ENCODE measurements around the gene GRIN2C. TPM values are rescaled to one million over a fixed set of nuclear protein-coding genes. Genes with fewer than 3 reads are reported as not detected.

Gene GRIN2C
- total and polyA plus RNA-seq, 2 donors (not counting 1 experiment from before 2014, with no cell fraction given) = 0.01 to 0.50 TPM

DNA sequence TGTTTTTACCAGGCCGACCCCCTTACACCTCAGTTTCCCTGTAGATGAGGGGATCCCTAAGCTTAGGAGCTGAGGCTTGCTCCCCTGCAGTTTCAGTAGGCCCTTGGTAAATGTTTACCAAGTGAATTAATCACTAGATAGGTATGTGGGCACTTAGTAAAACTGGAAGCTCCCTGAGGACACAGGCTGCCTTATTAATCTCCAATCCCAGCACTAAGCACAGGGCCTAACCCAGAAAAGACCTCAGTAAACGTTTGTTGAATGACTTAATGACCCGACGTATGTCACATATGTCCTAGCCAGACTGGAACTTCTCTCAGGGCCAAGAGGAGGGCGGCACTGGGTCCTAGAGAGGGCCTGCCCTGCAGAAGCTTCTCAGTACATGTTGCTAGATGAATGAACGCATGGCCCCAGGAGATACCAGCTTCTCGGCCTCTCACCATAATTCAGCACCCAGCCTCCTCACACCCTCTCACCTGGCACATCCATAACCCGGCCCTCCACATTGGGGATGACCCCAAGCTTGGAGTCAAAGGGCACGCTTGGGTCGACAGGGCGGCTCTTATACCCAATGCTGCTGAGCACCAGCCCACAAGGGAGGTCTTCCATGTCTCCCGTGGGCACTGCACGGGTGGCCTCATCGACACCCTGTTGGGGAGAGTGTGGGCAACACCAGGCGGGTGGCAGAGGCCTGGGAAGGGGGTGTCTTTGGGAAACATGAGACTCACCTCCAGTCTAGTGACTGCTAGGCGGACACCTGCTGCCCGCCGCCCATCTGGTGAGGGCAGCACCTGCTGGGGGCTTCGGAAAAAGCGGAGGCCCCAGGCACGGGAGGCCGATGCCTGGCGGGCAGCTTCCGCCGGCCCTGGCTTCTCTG is 4.0 kb upstream of the GRIN2C start:
- Histone ChIP-seq H3K4me3 (replicated peaks in 1 of 4; ENCODE audit: control extremely low read depth in 1 of 4, insufficient read depth in 1 of 4, low read depth in 3 of 4, low read length in 4 of 4) (no peak overlapping the region), H3K27ac (ENCODE audit: insufficient read depth, low read length) (no peak overlapping the region), H4K20me1 (ENCODE audit: control insufficient read depth, extremely low read depth, insufficient read depth, low read length) (no peaks in the 10 kb centered on the region), H3K4me2 (ENCODE audit: extremely low read depth, insufficient read depth, low read length) (no peak overlapping the region), H3K79me2 (ENCODE audit: control insufficient read depth, insufficient read depth, low read length) (no peaks in the 10 kb centered on the region), H3K27me3 (ENCODE audit: control insufficient read depth, insufficient read depth, low read length) (peaks cover 31% of the 10 kb centered on the region), H3K9ac (ENCODE audit: insufficient read depth, low read length) (no peak overlapping the region), H3K36me3 (ENCODE audit: control insufficient read depth, insufficient read depth, low read length) (peaks cover 2% of the 10 kb centered on the region), H3K9me3 (ENCODE audit: control insufficient read depth, insufficient read depth, low read depth, low read length) (no peaks in the 10 kb centered on the region), H2AFZ (ENCODE audit: low read length) (no peak overlapping the region), H3K4me1 (ENCODE audit: control insufficient read depth, extremely low read depth, insufficient read depth, low read length) (no peaks in the 10 kb centered on the region)
- no peak for TF ChIP-seq EZH2 (IDR thresholded peaks at IDR 0.05; ENCODE audit: low read length, missing control alignments)
- TF ChIP-seq, protein P1, sequence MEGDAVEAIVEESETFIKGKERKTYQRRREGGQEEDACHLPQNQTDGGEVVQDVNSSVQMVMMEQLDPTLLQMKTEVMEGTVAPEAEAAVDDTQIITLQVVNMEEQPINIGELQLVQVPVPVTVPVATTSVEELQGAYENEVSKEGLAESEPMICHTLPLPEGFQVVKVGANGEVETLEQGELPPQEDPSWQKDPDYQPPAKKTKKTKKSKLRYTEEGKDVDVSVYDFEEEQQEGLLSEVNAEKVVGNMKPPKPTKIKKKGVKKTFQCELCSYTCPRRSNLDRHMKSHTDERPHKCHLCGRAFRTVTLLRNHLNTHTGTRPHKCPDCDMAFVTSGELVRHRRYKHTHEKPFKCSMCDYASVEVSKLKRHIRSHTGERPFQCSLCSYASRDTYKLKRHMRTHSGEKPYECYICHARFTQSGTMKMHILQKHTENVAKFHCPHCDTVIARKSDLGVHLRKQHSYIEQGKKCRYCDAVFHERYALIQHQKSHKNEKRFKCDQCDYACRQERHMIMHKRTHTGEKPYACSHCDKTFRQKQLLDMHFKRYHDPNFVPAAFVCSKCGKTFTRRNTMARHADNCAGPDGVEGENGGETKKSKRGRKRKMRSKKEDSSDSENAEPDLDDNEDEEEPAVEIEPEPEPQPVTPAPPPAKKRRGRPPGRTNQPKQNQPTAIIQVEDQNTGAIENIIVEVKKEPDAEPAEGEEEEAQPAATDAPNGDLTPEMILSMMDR (conservative IDR thresholded peaks at IDR 0.05 in 1 of 2, IDR thresholded peaks at IDR 0.05 in 1 of 2; ENCODE audit: low read depth in 1 of 2, low read length in 2 of 2) = no peak
- no peak for DNase-seq (ENCODE audit: low read depth in 2 of 2)

GRCh38 chr17:74862919-74863318 is 3.2 kb upstream of the GRIN2C start:
- TF ChIP-seq, protein P1 (conservative IDR thresholded peaks at IDR 0.05 in 1 of 2, IDR thresholded peaks at IDR 0.05 in 1 of 2; ENCODE audit: low read depth in 1 of 2, low read length in 2 of 2) = no peak
- TF ChIP-seq EZH2 (IDR thresholded peaks at IDR 0.05; ENCODE audit: low read length, missing control alignments) = no peak
- no peak overlapping the region for H2AFZ ChIP-seq (ENCODE audit: low read length)
- H3K36me3 ChIP-seq (ENCODE audit: control insufficient read depth, insufficient read depth, low read length) = peaks cover 2% of the 10 kb centered on the region
- no peak for DNase-seq (ENCODE audit: low read depth in 2 of 2)
- peaks cover 34% of the 10 kb centered on the region for H3K27me3 ChIP-seq (ENCODE audit: control insufficient read depth, insufficient read depth, low read length)
- no peak overlapping the region for H3K27ac ChIP-seq (ENCODE audit: insufficient read depth, low read length)
- H3K4me1 ChIP-seq (ENCODE audit: control insufficient read depth, extremely low read depth, insufficient read depth, low read length) = no peaks in the 10 kb centered on the region
- no peaks in the 10 kb centered on the region for H3K9me3 ChIP-seq (ENCODE audit: control insufficient read depth, insufficient read depth, low read depth, low read length)
- no peak overlapping the region for H3K9ac ChIP-seq (ENCODE audit: insufficient read depth, low read length)
- no peak overlapping the region for H3K4me2 ChIP-seq (ENCODE audit: extremely low read depth, insufficient read depth, low read length)
- H3K4me3 ChIP-seq (replicated peaks in 1 of 4; ENCODE audit: control extremely low read depth in 1 of 4, insufficient read depth in 1 of 4, low read depth in 3 of 4, low read length in 4 of 4) = no peak overlapping the region
- H3K79me2 ChIP-seq (ENCODE audit: control insufficient read depth, insufficient read depth, low read length) = no peaks in the 10 kb centered on the region
- no peaks in the 10 kb centered on the region for H4K20me1 ChIP-seq (ENCODE audit: control insufficient read depth, extremely low read depth, insufficient read depth, low read length)

DNA sequence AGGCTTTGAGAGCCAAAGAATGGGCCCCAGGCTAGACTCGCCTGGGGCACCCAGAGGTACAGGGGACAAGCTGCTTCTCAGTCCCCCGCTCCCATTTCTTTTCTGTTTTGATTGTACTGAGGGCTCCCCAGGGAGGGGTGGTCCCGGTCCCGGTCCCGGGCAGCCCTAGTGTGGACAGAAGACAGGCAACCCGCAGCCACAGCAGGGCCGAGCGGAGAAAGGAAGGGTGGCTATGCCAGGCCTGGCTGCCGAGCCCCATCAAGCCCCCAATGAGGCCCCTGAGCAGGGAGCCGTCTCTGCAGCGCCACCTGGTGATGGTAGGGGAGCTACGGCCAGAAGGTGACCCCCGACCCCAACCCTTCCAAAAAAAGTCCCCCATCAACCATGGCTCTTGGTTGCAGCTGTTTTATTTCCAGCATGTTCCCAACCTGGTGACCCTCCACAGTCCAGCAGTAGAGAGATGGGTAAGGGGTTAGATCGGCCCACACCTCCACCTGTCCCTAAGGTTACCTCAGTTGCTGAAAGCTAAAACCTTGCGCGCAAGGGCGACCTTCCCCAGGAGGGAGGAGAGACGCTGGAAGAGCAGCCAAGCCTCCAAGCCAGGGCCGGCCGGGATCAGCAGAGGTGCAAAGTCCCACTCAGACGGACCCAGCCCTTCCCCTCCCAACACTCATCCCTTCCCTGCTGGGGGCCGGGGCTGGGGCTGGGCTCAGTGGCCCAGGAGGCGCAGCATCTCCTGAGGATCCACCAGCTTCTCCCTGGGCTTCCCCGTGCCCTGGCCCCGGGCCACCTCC is 2.6 kb upstream of the GRIN2C start:
- Histone ChIP-seq H3K9me3 (ENCODE audit: control insufficient read depth, insufficient read depth, low read depth, low read length) (no peaks in the 10 kb centered on the region), H4K20me1 (ENCODE audit: control insufficient read depth, extremely low read depth, insufficient read depth, low read length) (no peaks in the 10 kb centered on the region), H3K79me2 (ENCODE audit: control insufficient read depth, insufficient read depth, low read length) (no peaks in the 10 kb centered on the region), H3K4me3 (replicated peaks in 1 of 4; ENCODE audit: control extremely low read depth in 1 of 4, insufficient read depth in 1 of 4, low read depth in 3 of 4, low read length in 4 of 4) (no peak overlapping the region), H3K4me2 (ENCODE audit: extremely low read depth, insufficient read depth, low read length) (no peak overlapping the region), H3K27me3 (ENCODE audit: control insufficient read depth, insufficient read depth, low read length) (peaks cover 40% of the 10 kb centered on the region), H2AFZ (ENCODE audit: low read length) (no peak overlapping the region), H3K9ac (ENCODE audit: insufficient read depth, low read length) (no peak overlapping the region), H3K4me1 (ENCODE audit: control insufficient read depth, extremely low read depth, insufficient read depth, low read length) (no peaks in the 10 kb centered on the region), H3K36me3 (ENCODE audit: control insufficient read depth, insufficient read depth, low read length) (peaks cover 2% of the 10 kb centered on the region), H3K27ac (ENCODE audit: insufficient read depth, low read length) (no peak overlapping the region)
- peak; percentile 76 for TF ChIP-seq EZH2 (IDR thresholded peaks at IDR 0.05; ENCODE audit: low read length, missing control alignments)
- TF ChIP-seq, protein P1 (conservative IDR thresholded peaks at IDR 0.05 in 1 of 2, IDR thresholded peaks at IDR 0.05 in 1 of 2; ENCODE audit: low read depth in 1 of 2, low read length in 2 of 2) = peak; percentile 50 to 64
- peak in 1 of 2 donors; percentile 33 for DNase-seq (ENCODE audit: low read depth in 2 of 2)
